Activated naive CD8-positive, alpha-beta T cell (primary cell): Measurements from ENCODE around the gene DPEP1.
A peak's percentile ranks its signal among the peaks of the same experiment; 100 is the strongest.
"Not testable (repeated sequence)": the region's sequence is repeated elsewhere in the genome, so short reads cannot be mapped to it uniquely, and the experiment has no call there.

Experiments used
- H3K27ac Mint-ChIP-seq: one replicate; pipeline ENCODE4 v1.8.0; 2021; ENCODE audit warnings: mixed read lengths
- H3K27me3 Mint-ChIP-seq: one replicate; pipeline ENCODE4 v1.8.0; 2021; ENCODE audit warnings: mixed read lengths
- H3K36me3 Mint-ChIP-seq: one replicate; pipeline ENCODE4 v1.8.0; 2021; ENCODE audit warnings: mixed read lengths
- H3K4me1 Mint-ChIP-seq: one replicate; pipeline ENCODE4 v1.8.0; 2021; ENCODE audit warnings: low read depth, mixed read lengths
- H3K4me3 Mint-ChIP-seq: one replicate; pipeline ENCODE4 v1.8.0; 2021; ENCODE audit warnings: mild to moderate bottlenecking, mixed read lengths
- H3K9me3 Mint-ChIP-seq: one replicate; pipeline ENCODE4 v1.8.0; 2021; ENCODE audit warnings: low read depth, mixed read lengths

DPEP1 gene

GRCh38 chr16:89586853-89587252 lies 26.6 kb upstream of the DPEP1 start:
- no peaks in the 10 kb centered on the region for H3K4me1 Mint-ChIP-seq
- no peaks in the 10 kb centered on the region for H3K36me3 Mint-ChIP-seq
- no peaks in the 10 kb centered on the region for H3K27me3 Mint-ChIP-seq
- no peak overlapping the region for H3K4me3 Mint-ChIP-seq
- H3K27ac Mint-ChIP-seq, result no peak overlapping the region
- no peaks in the 10 kb centered on the region for H3K9me3 Mint-ChIP-seq

DNA sequence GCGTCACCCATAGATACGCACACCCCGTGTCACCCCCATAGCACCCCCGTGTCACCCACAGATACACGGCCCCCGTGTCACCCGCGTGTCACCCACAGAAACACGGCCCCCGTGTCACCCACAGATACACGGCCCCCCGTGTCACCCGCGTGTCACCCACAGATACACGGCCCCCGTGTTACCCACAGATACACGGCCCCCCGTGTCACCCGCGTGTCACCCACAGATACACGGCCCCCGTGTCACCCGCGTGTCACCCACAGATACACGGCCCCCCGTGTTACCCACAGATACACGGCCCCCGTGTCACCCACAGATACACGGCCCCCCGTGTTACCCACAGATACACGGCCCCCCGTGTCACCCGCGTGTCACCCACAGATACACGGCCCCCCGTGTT lies 25.8 kb upstream of the DPEP1 start:
- not testable (repeated sequence) for H3K4me3 Mint-ChIP-seq, H3K27ac Mint-ChIP-seq, H3K36me3 Mint-ChIP-seq, H3K9me3 Mint-ChIP-seq, H3K27me3 Mint-ChIP-seq, H3K4me1 Mint-ChIP-seq

DNA sequence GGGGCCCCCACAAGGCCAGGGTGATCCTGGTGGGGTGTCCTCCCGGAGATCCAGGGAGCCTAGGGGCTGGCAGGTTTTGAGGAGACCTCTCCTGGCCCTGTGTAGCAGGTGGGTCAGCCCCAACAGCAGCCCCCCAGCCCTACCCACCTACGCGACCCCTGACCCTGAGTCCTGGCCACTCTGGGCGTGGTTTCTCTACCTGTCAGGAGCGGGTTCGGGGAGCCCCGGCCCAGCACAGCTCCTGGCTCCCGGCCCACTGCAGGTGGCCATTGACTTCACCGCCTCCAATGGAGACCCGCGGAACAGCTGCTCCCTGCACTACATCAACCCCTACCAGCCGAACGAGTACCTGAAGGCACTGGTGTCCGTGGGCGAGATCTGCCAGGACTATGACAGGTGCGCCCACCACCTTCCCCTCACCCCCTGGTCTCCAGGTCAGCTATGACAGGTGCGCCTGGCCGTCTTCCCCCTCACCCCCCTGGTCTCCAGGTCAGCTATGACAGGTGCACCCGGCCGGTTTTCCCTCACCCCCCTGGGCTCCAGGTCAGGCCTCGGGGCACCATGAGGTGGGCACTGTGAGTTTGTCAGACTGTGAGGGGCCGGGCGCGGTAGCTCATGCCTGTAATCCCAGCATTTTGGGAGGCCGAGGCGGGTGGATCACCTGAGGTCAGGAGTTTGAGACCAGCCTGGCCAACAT lies 24.9 kb upstream of the DPEP1 start:
- H3K4me1 Mint-ChIP-seq, result peaks cover 2% of the 10 kb centered on the region
- no peaks in the 10 kb centered on the region for H3K27me3 Mint-ChIP-seq

GRCh38 chr16:89589241-89589926 lies 24.1 kb upstream of the DPEP1 start:
- Mint-ChIP-seq H3K9me3 (no peaks in the 10 kb centered on the region), H3K27ac (no peak overlapping the region), H3K27me3 (no peaks in the 10 kb centered on the region), H3K36me3 (no peaks in the 10 kb centered on the region), H3K4me3 (no peak overlapping the region), H3K4me1 (peaks cover 6% of the 10 kb centered on the region)

More for the DNA sequence above, 24.9 kb upstream of the DPEP1 start:
- Mint-ChIP-seq H3K4me3 (no peak overlapping the region), H3K36me3 (no peaks in the 10 kb centered on the region), H3K27ac (no peak overlapping the region), H3K9me3 (no peaks in the 10 kb centered on the region)

DNA sequence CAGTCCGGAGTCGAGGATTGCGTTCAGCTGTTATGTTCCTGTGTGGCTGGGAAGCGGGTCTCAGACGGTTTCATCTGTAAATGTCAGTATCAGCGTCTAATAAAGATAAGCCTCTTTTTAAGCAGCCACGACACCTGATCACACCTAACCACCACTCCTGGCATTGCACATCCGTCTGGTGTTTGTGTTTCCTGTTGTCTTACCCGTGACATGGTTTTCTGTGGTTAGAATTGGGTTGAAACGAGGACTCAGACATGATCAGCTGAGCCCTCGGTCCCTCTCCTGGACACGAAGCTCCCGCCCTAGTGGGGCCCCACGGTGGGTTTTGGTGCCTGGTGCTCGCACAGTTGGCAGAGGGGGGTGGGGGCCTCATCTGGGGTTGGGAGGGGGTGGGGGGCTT lies 19.6 kb upstream of the DPEP1 start:
- Mint-ChIP-seq H3K4me3 (peak overlapping the region; percentile 30), H3K4me1 (peaks cover 6% of the 10 kb centered on the region), H3K36me3 (no peaks in the 10 kb centered on the region), H3K9me3 (no peaks in the 10 kb centered on the region), H3K27ac (peak overlapping the region; percentile 22), H3K27me3 (no peaks in the 10 kb centered on the region)

DNA sequence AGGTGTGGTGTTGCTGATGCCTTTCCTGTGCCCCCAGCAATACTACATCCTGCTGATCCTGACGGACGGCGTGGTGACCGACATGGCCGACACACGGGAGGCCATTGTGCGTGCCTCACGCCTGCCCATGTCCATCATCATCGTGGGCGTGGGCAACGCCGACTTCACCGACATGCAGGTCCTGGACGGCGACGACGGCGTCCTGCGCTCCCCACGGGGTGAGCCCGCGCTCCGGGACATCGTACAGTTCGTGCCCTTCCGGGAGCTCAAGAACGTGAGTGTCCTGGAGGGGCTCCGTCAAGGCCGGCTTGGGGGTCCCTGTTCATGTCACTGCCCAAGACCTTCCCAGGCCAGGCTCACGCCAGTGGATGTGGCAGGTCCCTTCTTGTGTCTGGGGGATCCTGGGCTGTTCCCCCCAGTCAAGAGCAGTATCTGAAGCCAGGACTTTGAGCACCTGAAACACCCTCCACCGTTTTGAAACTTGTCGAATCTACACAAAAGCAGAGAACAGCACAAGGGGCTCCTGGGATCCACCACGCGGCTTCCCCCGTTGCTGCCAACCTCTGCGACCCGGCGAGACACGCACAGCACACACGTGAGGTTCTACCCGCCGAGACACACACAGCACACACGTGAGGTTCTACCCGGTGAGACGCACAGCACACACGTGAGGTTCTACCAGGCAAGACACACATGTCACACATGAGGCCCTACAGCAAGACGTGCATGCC lies 17.9 kb upstream of the DPEP1 start:
- Mint-ChIP-seq H3K9me3 (no peaks in the 10 kb centered on the region), H3K4me3 (no peak overlapping the region), H3K4me1 (peaks cover 6% of the 10 kb centered on the region), H3K27me3 (no peaks in the 10 kb centered on the region), H3K36me3 (no peaks in the 10 kb centered on the region), H3K27ac (no peak overlapping the region)

- Mint-ChIP-seq H3K36me3 (no peaks in the 10 kb centered on the region), H3K4me3 (no peak overlapping the region), H3K9me3 (no peaks in the 10 kb centered on the region), H3K27me3 (no peaks in the 10 kb centered on the region), H3K27ac (no peak overlapping the region), H3K4me1 (peaks cover 6% of the 10 kb centered on the region)
These were observed 17.3 kb upstream of the DPEP1 start for GRCh38 chr16:89596061-89596689.

- Mint-ChIP-seq H3K27ac (no peak overlapping the region), H3K4me3 (no peak overlapping the region), H3K4me1 (peaks cover 7% of the 10 kb centered on the region), H3K27me3 (no peaks in the 10 kb centered on the region), H3K36me3 (no peaks in the 10 kb centered on the region), H3K9me3 (no peaks in the 10 kb centered on the region)
These were observed 16.3 kb upstream of the DPEP1 start for GRCh38 chr16:89596957-89597649.

DNA sequence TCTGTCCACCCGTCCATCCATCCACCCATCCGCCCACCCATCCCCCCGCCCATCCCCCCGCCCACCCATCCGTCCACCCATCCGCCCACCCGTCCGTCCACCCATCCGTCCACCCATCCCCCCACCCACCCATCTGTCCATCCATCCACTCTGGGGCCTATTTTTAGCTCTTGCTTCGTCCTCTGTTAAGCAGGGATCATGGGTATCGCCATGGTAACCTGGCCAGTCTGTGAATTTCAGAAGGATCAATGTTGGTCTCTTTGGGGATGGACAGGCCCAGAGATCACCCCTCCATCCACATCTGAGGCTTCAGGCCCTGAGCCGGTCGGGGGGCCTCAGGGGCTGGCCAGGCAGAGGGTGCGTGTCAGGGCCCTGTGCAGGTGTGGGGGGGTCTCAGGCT lies 15.2 kb upstream of the DPEP1 start:
- no peaks in the 10 kb centered on the region for H3K9me3 Mint-ChIP-seq
- H3K27ac Mint-ChIP-seq, result no peak overlapping the region
- no peaks in the 10 kb centered on the region for H3K36me3 Mint-ChIP-seq

GRCh38 chr16:89599451-89599858 lies 14.0 kb upstream of the DPEP1 start:
- Mint-ChIP-seq H3K27me3 (peaks cover 2% of the 10 kb centered on the region), H3K4me1 (peaks cover 12% of the 10 kb centered on the region), H3K27ac (no peak overlapping the region), H3K36me3 (no peaks in the 10 kb centered on the region), H3K4me3 (no peak overlapping the region), H3K9me3 (no peaks in the 10 kb centered on the region)

More for the DNA sequence above, 15.2 kb upstream of the DPEP1 start:
- peaks cover 2% of the 10 kb centered on the region for H3K27me3 Mint-ChIP-seq
- H3K4me3 Mint-ChIP-seq, result no peak overlapping the region
- H3K4me1 Mint-ChIP-seq, result peaks cover 18% of the 10 kb centered on the region

DNA sequence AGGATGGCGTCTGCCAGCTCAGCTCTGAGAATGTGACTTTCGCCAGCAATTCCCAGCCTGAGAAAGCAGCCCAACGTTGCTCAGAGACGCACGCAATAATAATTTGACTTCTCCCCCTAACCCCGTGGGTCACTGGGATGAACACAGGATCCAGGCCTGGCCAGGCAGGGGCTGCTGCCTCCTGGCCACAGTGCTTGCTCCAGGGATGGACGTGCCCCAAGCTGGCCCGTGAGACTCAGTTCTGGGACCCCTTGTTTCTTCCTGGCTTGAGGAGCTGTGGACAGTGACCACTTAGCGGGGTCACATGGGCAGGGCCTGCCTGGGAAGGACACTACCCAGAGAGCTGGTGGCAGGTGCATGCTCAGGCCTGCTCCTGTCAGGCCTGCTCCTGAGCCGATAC lies 13.5 kb upstream of the DPEP1 start:
- Mint-ChIP-seq H3K27me3 (peaks cover 2% of the 10 kb centered on the region), H3K4me3 (no peak overlapping the region), H3K4me1 (peaks cover 12% of the 10 kb centered on the region), H3K9me3 (no peaks in the 10 kb centered on the region), H3K27ac (no peak overlapping the region), H3K36me3 (no peaks in the 10 kb centered on the region)

DNA sequence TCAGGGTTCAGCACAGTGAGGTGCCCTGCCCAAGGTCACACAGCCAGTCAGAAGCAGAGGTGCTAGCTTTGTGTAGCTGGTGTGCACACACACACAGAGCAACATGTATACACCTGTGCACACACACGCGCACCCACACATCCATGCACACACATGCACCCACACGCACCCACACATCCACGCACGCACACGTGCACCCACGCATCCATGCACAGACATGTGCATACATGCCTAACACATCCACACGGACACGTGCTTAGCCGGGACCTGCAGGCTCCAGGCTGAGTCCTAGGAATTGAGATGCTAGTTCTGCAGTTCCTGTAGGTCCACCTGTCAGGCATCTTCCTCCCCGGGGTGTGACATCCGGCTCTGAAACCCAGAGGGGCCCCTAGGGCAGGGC lies 13.0 kb upstream of the DPEP1 start:
- Mint-ChIP-seq H3K36me3 (no peaks in the 10 kb centered on the region), H3K27ac (no peak overlapping the region), H3K4me3 (no peak overlapping the region), H3K9me3 (no peaks in the 10 kb centered on the region), H3K4me1 (peaks cover 12% of the 10 kb centered on the region), H3K27me3 (peaks cover 2% of the 10 kb centered on the region)

GRCh38 chr16:89600956-89601355 lies 12.5 kb upstream of the DPEP1 start:
- no peak overlapping the region for H3K27ac Mint-ChIP-seq
- no peak overlapping the region for H3K4me3 Mint-ChIP-seq
- no peaks in the 10 kb centered on the region for H3K9me3 Mint-ChIP-seq
- peaks cover 12% of the 10 kb centered on the region for H3K4me1 Mint-ChIP-seq
- no peaks in the 10 kb centered on the region for H3K36me3 Mint-ChIP-seq
- peaks cover 2% of the 10 kb centered on the region for H3K27me3 Mint-ChIP-seq

DNA sequence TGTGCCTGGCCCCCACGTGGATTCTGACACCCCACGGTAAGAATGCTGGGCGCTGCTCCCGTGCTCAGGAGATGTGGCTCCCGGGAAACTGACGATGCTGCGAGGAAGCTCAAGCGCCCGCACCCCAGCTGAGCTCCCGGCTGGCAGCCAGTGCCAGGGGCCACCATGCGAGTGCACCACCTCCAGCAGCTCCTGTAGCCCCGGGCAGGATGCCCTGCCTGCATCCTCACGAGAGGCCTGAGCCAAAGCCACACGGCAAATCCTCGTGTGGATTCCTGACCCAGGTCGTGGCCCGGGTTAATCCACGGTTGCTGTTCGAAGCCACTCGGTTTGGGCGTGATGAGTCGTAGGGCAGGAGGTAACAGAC lies 11.6 kb upstream of the DPEP1 start:
- Mint-ChIP-seq H3K27ac (no peak overlapping the region), H3K4me1 (peaks cover 12% of the 10 kb centered on the region), H3K36me3 (no peaks in the 10 kb centered on the region), H3K27me3 (peaks cover 2% of the 10 kb centered on the region), H3K9me3 (no peaks in the 10 kb centered on the region), H3K4me3 (no peak overlapping the region)
